Endometrial microvascular endothelial cells (primary cell): Measurements from ENCODE around the gene CENPX. TPM values are rescaled to one million over a fixed set of nuclear protein-coding genes. Genes with fewer than 3 reads are reported as not detected.

Experiments
- in situ Hi-C: cut with HindIII; loops from 2 replicates; pipeline ENCODE4 v1.10.0; 2017; ENCODE audit warnings: low sequenced_read_pairs, low pct_unique_long_range_greater_than_20kb; ENCODE audit errors: inconsistent ontology term
- total RNA-seq: library from RNA; depleted of rRNA; stranded (reverse); fragments of >200 nt; gene quantifications from one replicate; pipeline ENCODE4 v1.2.3, GENCODE V29; 2015; ENCODE audit errors: inconsistent ontology term

The CENPX gene
- total RNA-seq, 1 donor from 2014 or later, result 159 TPM

DNA sequence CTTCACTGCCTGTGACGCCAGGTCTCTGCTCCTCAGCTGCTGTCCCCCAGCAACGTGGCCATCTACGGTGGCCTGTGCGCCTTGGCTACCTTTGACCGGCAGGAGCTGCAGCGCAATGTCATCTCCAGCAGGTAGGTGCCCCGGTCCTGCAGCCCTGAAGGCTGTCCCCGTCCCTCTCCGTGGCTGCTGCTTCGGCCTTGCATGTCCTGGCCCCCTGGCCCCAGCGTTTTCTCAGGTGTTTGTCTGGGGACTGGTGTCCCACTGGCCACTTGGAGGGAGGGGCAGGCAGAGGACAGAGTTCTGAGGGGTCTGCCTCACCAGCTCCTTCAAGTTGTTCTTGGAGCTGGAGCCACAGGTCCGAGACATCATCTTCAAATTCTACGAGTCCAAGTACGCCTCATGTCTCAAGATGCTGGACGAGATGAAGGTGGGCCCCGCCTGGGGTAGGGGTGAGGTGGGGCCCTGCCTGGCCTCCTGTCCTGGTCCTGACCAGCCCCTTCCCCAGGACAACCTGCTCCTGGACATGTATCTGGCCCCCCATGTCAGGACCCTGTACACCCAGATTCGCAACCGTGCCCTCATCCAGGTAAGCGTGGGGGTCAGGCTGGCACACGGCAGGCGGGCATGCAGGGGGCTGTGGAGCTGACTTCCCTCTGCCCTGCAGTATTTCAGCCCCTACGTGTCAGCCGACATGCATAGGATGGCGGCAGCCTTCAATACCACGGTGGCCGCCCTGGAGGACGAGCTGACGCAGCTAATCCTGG lies 33.5 kb upstream of the CENPX start:
- in situ Hi-C loops, result no loop called here

DNA sequence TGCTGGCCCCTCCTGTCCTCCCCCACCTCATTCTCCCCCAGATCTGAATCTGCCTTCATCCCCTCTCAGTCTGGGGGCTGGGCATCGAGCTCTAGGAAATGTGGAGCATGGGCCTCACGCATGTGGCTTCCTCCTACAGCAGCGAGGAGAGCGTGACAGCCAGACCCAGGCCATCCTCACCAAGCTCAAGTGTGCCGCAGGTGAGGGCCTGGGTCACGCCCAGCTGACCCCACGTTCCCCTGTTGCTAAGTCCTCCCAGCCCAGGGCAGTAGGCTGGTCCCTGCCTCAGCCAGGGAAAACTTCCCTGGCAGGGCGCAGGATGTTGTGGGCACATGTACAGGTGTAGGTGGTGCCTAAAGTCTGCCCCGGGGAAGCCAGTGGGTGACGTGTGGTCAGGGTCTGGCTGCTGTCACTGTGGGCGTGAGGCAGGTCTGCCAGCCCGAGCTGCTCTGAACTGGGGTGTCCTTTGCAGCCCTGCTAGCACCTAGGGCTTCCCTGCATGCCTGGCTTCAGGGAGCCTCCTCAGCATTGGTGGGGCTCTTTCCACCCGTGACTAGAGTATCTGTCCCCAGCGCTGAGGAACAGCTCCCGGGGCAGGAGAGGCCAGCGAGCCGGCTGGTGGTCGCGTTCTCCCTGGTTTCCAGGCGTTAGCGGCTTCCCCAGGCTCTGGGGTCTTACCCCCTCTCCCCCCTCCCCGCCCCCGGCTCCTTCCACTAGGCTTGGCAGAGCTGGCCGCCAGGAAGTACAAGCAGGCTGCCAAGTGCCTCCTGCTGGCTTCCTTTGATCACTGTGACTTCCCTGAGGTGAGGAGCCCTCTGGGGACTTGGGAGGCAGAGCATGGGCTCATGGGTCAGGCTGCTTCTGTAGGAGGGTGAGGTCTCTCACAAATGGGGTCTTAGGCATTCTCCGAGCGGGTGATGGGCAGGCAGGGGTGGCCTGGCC lies 32.6 kb upstream of the CENPX start:
- in situ Hi-C loops, result no loop called here

DNA sequence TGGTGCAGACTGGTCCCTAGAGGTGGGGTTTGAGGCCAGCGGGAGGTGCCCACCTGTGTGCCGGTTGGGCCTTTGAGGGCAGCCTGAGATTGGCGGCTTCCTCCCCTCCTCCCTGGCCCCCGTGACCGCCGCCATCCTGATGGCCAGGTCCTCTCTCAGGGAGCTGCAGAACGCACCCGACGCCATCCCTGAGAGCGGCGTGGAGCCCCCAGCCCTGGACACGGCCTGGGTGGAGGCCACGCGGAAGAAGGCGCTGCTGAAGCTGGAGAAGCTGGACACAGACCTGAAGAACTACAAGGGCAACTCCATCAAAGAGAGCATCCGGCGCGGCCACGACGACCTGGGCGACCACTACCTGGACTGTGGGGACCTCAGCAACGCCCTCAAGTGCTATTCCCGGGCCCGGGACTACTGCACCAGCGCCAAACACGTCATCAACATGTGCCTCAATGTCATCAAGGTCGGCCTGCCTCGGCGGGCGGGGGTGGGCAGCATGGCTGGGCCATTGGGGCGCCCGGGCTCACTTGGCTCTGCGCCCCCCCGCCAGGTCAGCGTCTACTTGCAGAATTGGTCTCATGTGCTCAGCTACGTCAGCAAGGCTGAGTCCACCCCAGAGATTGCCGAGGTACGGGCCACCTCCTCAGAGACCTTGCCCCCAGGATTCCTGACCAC lies 31.8 kb upstream of the CENPX start:
- in situ Hi-C loops, result no loop called here

DNA sequence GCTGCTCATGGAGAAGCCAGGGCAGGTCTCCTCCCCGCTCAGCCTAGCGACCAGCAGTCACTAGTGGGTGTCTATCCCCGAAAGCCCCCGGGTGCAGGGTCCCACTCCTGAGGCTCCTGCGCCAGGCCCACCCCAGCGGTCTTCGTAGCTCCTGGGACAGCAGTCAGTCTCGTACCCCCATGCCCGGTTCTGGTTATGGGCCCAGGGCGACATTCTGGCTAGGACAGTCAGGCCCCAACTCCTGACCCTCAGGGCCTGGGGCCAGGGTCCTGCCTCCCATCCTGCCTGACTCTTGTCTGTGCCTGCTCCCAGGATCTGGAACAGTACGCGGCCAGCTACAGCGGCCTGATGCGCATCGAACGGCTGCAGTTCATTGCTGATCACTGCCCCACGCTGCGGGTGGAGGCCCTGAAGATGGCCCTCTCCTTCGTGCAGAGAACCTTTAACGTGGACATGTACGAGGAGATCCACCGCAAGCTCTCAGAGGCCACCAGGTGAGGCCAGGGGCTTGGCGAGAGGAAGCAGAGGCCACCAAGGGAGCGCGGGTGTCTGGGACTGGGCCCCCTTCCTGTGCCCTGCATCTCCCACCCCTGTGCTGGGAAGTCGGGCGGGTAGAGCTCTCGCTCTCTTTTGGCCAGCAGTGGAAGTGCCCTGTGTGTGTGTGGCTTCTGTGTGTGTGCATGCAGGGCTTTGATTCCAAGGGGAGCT lies 31.0 kb upstream of the CENPX start:
- in situ Hi-C loops, result no loop called here

DNA sequence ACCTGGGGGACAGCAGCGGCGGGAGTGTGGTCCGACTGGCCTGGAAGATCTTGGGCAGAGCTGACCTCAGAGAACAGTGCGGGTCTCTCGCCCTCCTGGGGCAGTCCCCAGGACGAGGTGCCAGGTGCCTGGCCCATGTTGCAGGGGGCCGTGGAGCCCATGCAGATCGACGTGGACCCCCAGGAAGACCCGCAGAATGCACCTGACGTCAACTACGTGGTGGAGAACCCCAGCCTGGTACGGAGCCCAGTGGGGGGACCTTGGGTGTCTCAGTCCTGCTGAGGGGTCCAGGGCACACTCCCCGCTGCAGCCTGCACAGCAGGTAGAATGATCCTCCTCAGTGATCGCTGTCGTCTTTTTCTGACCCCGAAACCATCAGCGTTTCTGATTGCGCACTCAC lies 30.5 kb upstream of the CENPX start:
- in situ Hi-C loops, result no loop called here

DNA sequence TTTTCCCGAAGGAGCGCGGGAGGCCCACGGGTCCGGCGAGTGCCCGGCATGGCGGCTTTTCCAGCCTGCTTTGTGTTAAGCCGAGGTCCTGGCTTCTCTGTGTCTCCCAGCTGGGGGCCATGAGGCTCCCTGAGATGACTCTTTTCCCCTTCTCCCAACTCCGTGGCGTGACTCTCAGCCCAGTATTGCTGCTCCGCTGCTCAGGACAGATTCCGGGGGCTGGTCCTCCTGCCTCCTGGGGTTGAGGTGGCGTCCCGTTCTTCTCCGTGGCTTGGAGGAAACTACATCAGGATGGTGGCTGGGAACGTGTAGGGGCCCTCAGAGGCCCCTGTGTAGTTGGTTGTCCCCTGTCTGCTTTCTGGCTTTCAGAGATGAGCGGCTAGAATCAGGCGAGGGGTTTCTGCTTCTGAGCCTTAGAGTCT lies 30.0 kb upstream of the CENPX start:
- in situ Hi-C loops, result no loop called here

DNA sequence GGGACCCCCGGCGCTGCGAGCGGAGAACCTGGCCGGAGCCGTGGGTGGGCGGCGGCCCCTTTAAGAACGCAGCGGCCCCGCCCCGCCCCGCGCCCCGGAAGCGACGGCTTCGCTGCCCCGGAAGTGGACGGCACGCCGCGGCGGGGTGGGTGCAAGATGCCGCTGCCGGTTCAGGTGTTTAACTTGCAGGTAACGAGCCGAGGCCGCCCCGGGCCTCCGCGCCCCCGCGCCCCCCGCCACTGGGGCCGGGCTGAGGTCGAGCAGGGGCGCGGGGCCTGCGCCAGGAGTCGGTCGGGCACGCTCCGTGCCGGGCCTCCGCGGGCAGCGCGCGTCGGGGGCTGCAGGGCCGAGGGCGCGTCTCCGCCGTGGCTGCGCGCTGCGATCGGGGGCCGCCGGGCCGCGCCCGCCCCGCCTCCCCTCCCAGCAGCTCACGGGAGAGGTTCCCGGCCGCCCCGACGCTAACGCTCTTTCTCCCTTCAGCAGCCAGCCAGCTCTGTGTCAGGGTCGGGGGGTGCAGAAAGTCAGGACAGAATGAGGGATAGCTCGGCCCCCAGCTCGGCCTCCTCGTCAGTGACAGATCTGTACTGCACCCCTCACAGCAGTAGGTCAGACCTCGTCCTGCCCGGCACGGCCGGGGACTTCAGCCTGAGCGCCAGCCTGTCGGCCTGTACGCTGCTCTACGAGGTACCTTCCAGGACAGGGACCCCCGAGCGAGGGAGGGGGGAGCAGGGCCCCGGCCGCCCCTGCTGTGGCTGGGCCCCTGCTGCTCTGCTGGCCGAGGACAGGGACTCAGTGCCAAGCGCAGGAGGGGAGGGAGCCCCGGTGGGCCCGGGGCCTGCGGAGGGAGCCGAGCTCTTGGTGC lies 29.3 kb upstream of the CENPX start, which contains the start of the genes GPS1 and RFNG:
GPS1 (plus strand) TSS at position 123 of the 862 bp plus-strand sequence; CDS start at position 157, 34 bp downstream.
RFNG (minus strand) TSS at position 36 of the 862 bp plus-strand sequence. CDS start 45 bp downstream, outside the sequence.
- in situ Hi-C loops, result no loop called here

DNA sequence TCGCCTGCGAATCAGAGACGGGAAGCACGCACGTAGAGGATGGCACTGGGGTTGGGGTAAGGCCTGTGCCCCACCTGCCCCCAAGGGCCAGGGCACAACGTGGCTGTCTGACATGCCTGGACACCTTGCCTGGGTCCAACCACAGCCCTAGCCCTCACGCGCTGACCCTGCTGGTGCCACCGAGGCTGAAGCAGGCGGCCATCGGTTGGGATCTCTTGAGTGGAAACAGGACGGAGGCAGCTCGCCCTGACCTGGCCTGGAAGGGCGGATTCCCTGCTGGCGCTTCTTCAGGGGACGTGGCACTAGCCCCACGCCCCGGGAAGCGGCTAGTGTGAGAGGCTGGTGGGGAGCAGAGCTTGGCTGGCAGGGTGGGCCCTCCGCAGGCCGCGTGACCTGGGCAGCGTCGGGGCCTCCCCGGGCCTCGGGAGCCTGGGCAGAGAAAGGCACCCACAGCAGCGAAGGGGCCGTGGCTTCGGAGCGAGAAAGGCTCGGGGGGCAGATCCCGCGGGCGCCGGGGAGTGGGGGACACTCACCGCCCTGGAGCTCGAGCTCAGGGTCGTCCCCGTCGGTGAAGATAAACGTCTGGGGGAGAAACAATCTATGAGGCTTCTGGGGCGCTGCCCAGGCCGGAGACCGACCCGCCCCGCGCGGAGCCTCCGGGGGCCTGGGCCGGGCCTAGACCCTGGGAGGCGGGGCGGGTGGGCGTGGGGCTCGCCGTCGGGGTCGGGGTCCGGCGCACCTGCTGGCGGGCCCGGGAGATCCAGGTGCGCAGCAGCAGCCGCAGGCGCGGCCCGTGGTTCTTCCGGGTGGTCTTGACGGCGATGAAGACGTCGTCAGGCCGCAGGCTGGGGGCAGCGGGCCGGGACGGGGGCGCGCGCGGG lies 28.3 kb upstream of the CENPX start:
- in situ Hi-C loops, result no loop called here

DNA sequence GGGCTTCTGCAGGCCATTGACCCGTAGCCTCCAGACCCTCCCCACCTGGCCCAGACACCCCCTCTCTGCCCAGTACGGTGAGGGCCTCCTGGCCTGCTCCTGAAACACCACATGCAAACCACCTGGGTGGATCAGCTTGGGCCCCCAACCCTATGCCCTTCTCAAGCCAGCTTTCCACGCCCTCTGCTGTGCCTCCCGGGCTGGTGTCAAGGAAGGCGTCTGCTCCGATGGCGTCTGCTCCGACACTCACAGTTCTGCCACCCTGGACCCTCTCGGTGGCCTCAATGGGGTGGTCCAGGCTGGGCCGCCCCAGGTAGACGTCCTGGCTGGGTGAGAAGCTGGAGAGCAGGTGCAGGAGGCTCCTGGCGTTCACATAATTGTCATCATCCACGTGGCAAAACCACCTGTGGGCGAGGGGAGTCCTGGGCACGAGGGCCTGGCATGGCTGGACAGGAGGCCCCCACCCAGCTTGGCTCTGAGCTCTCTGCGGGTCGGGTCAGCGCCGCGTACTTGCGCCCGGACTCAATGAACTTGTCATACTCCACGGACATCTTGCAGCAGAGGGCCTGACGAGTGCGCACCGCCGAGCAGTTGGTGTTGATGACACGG lies 27.6 kb upstream of the CENPX start:
- in situ Hi-C loops, result no loop called here

DNA sequence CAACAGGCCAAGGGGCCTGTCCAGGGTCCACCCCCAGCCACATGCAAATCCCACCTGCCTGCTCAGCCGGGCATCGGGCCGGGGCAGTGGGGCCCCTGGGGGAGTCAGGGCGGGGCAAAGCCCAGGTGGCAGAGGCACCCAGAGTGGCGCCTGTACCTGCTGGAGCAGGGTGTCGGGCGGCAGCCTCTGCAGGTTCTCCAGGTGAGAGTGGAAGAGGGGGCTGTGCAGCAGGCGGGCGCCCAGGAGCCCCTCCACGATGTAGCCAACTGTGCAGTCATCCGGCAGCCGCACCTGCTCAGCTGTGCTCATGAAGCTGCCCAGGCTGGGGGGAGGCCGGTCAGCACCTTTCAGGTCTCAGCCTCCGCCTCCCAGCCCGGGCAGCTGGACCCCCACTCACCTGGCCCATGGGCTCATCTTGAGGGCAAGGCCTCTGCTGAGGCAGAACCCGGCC lies 26.9 kb upstream of the CENPX start:
- in situ Hi-C loops, result no loop called here

DNA sequence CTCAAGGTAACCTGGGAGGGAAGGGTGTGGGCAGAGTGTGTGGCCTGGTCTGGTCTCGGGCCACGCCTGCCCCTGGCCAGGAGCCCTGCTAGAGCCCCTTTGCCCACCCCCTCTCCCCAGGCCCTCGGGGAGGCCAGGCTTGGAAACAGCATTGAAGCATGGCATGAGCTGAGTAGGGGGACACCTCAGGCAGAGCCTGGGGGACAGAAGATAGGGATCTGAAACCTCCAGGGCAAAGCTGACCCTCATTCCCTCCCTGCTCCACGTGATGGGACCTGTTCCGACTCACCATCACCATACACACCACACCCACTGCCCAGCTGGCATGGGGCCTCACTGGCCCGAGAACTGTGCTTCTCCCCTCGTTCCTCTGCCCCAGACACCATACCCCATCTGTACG lies 26.4 kb upstream of the CENPX start:
- in situ Hi-C loops, result no loop called here

DNA sequence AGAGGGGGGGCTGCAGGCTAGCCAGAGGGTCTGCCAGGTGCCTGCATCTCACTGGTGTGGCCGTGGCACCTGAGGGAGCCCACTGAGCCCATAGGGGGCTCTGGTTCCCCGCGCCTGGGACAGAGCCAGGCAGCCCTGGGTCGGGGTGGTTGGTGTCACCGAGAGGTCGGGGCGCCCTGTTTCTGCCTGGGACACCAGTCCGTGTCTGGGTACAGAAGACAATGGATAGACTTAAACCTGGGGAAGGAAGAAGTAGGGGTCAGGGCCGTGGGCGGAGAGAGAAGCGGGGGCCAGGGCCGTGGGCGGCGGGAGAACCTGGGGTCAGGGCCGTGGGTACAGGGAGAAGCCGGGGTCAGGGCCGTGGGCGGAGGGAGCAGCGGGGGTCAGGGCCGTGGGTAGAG lies 25.9 kb upstream of the CENPX start:
- in situ Hi-C loops, result no loop called here

DNA sequence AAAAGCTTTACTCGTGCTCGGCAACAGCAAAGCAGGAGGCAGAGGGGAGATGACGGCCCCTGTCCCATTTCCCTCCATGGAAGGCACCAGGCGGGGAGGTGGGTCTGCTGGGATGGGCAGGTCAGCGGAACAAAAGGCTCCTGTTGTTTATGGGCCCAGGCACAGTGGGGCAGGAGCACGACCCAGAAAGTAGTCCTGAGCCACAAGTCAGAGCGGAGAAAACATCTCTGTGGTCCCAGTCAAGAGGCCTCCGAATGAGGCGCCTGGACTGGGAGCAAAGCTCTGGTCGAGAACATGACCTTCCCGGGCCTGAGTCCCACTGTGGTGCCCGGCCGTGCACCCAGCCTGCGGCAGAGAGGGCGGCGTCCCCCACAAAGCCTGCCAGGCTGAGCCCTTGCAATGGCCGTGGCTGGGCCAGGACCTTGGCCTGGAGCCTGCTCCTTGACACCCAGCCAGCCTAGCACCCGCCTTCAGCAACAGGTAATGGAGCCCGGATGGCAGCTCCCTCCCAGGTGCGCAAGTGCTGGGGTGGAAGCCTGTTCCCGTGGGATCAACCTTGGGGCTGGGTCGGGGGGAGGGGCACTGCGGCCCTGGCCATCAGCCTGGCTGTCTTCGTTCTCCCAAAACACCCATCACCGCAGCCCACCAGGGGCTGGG lies 25.4 kb upstream of the CENPX start:
- in situ Hi-C loops, result no loop called here

DNA sequence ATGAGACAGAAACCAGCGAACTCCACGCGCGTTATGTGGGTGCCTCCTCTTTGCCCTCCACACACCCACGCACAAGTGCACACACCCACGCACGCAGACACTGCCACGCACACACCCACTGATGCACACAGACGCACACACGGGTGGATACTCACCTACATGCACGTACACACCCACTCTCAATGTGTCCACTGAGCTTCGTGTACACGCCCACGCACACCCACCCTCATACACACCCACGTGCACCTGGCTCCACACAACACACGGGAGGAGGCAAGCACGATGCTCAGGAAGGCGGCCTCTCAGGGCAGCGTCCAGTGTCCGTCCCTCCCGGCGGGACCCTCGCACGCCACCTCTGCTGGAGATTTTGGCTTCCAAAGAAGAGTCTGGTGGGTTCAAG lies 24.7 kb upstream of the CENPX start:
- in situ Hi-C loops, result no loop called here

DNA sequence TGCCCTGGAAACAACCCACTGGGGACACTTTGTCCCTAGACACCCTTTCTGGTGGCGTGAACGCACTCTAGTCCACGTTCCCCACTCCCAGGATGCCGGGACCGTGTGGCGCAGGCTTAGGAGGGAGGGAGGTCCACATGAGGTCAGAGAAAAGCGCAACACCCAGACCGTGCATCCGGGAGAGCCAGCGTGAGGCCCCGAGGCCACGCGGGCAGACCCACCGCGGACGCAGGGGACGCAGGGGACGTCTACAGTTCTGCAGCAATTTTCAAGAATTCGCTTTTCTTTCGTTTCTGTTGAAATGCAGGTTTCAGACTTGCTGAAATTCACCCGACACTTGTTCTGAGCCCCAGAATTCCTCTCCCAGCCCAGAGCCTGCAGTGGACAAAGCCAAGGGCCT lies 24.2 kb upstream of the CENPX start:
- in situ Hi-C loops, result no loop called here

DNA sequence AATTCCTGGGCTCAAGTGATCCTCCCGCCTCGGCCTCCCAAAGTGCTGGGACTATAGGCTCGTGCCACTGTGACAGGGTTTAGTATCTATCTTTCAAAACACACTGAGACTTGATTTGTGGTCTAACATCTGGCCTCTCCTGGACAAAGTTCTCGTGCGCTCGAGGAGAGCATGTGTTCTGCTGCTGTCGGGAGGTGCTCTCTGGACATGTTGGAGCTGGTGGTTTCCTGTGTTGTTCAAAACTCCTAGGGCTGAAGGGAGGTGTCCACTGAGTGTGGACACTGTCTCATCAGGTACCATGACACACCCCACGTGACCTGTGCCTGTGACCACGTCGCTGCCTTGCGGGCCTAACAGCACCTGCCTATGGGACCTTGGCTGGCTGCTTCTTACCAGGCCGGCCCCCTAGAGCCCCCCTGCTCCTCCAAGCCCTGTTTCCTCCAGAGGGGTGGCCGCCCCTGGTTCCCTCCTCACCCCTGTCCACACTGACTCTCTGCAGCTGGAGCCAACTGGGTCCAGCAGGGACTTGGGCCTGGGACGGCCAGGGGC lies 23.3 kb upstream of the CENPX start:
- in situ Hi-C loops, result no loop called here
